ENCODE results near the gene GRAP2. TPM values are rescaled to one million over a fixed set of nuclear protein-coding genes. Genes with fewer than 3 reads are reported as not detected.

GRAP2 gene
- total and polyA plus RNA-seq, 2 donors (not counting 1 experiment from before 2014, with no cell fraction given) = 13.5 to 26.4 TPM

- Mint-ChIP-seq H3K4me3 (no peak overlapping the region), H3K27me3 (no peaks in the 10 kb centered on the region), H3K9me3 (ENCODE audit: insufficient read depth) (no peaks in the 10 kb centered on the region), H3K27ac (no peak overlapping the region), H3K4me1 (peaks cover 56% of the 10 kb centered on the region)
- H3K36me3 ChIP-seq (replicated peaks in 1 of 2; ENCODE audit: control extremely low read depth in 1 of 2, control insufficient read depth in 1 of 2, extremely low read depth in 1 of 2, insufficient read depth in 2 of 2, low read length in 1 of 2) = no peaks in the 10 kb centered on the region
- 71% methylated on average over 1 of the region's 3 CpGs for WGBS (ENCODE audit: insufficient coverage)
- peaks cover 6% of the 10 kb centered on the region for H4K20me1 ChIP-seq (ENCODE audit: control insufficient read depth, insufficient read depth, low read length, poor library complexity, severe bottlenecking)
- H3K27me3 ChIP-seq (replicated peaks in 1 of 4; ENCODE audit: control extremely low read depth in 1 of 4, control insufficient read depth in 3 of 4, insufficient read depth in 4 of 4, low read length in 3 of 4) = no peaks in the 10 kb centered on the region
- no peaks in the 10 kb centered on the region for H3K9me3 ChIP-seq (ENCODE audit: control extremely low read depth in 1 of 3, control insufficient read depth in 2 of 3, insufficient read depth in 1 of 3, low read length in 2 of 3)
- H3K4me2 ChIP-seq (replicated peaks; ENCODE audit: low read depth, low read length, poor library complexity, severe bottlenecking) = no peak overlapping the region
- intact Hi-C loops (cut with micrococcal nuclease) = no loop called here
- no peak overlapping the region for H3K27ac ChIP-seq (ENCODE audit: low read length in 2 of 2)
- no peak for ATAC-seq (ENCODE audit: low read depth)
- no peak overlapping the region for H3K9ac ChIP-seq (ENCODE audit: low read length)
- H3K4me3 ChIP-seq (ENCODE audit: control extremely low read depth in 1 of 5, extremely low read depth in 1 of 5, insufficient read depth in 1 of 5, low read depth in 2 of 5, low read length in 4 of 5) = no peak overlapping the region
- peaks cover 21 to 23% of the 10 kb centered on the region in 2 donors for H3K4me1 ChIP-seq (ENCODE audit: control insufficient read depth in 2 of 2, insufficient read depth in 2 of 2, low read length in 2 of 2)
- peaks cover 88% of the 10 kb centered on the region for H3K79me2 ChIP-seq (ENCODE audit: control insufficient read depth, insufficient read depth, low read length)
- POLR2A ChIA-PET = no interaction called here
- DNase-seq = no peak
- CTCF ChIA-PET = interaction anchor here (0.6 to 1.2 kb wide), 2 partner anchors 16 to 429 kb away, joined by 3 to 4 read pairs; no protein-coding TSS in a partner anchor
- TF ChIP-seq CTCF (IDR thresholded peaks at IDR 0.05) (no peak), EZH2 (IDR thresholded peaks at IDR 0.05; ENCODE audit: borderline replicate concordance, insufficient read depth, low read depth, low read length, poor library complexity, severe bottlenecking) (no peak)
- no peak overlapping the region for H2AFZ ChIP-seq (ENCODE audit: insufficient read depth, low read depth, low read length, poor library complexity, severe bottlenecking)
Measured at GRCh38 chr22:39916496-39916895, 15.6 kb downstream of the GRAP2 start.

DNA sequence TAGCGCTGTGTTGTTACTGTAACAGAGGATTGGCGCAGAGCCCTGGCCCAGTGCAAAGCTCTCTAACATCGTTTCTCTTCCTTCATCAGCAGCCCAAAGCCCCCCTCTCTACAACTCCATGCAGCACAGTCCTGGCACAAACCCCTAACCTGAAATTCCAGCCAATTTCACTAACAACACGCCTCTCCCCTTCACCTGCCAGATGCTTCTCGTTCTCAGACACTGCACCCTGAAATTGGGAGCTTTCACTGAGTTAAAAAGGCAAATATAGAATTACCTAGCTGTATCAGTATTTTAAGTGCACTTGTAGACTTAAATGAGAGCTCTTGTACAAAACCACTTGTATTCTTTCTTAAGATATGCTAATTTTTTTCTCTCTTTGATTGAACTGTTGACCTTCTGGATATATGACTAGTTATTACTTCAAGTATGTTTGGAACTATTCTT, 16.3 kb downstream of the GRAP2 start:
- intact Hi-C loops (cut with micrococcal nuclease) = no loop called here
- Histone ChIP-seq H3K9me3 (ENCODE audit: control extremely low read depth in 1 of 3, control insufficient read depth in 2 of 3, insufficient read depth in 1 of 3, low read length in 2 of 3) (no peaks in the 10 kb centered on the region), H3K27me3 (replicated peaks in 1 of 4; ENCODE audit: control extremely low read depth in 1 of 4, control insufficient read depth in 3 of 4, insufficient read depth in 4 of 4, low read length in 3 of 4) (no peaks in the 10 kb centered on the region), H4K20me1 (ENCODE audit: control insufficient read depth, insufficient read depth, low read length, poor library complexity, severe bottlenecking) (peaks cover 6% of the 10 kb centered on the region), H3K4me2 (replicated peaks; ENCODE audit: low read depth, low read length, poor library complexity, severe bottlenecking) (no peak overlapping the region), H3K79me2 (ENCODE audit: control insufficient read depth, insufficient read depth, low read length) (peaks cover 86% of the 10 kb centered on the region), H3K27ac (ENCODE audit: low read length in 2 of 2) (no peak overlapping the region), H2AFZ (ENCODE audit: insufficient read depth, low read depth, low read length, poor library complexity, severe bottlenecking) (no peak overlapping the region), H3K36me3 (replicated peaks in 1 of 2; ENCODE audit: control extremely low read depth in 1 of 2, control insufficient read depth in 1 of 2, extremely low read depth in 1 of 2, insufficient read depth in 2 of 2, low read length in 1 of 2) (no peaks in the 10 kb centered on the region), H3K9ac (ENCODE audit: low read length) (no peak overlapping the region), H3K4me1 (ENCODE audit: control insufficient read depth in 2 of 2, insufficient read depth in 2 of 2, low read length in 2 of 2) (peaks cover 21 to 23% of the 10 kb centered on the region in 2 donors), H3K4me3 (ENCODE audit: control extremely low read depth in 1 of 5, extremely low read depth in 1 of 5, insufficient read depth in 1 of 5, low read depth in 2 of 5, low read length in 4 of 5) (no peak overlapping the region)
- no peak for DNase-seq
- 97% methylated on average over 3 of the region's 5 CpGs for WGBS (ENCODE audit: insufficient coverage)
- Mint-ChIP-seq H3K9me3 (ENCODE audit: insufficient read depth) (no peaks in the 10 kb centered on the region), H3K27ac (no peak overlapping the region), H3K4me3 (no peak overlapping the region), H3K27me3 (peaks cover 2% of the 10 kb centered on the region), H3K4me1 (peaks cover 56% of the 10 kb centered on the region)
- TF ChIP-seq EZH2 (IDR thresholded peaks at IDR 0.05; ENCODE audit: borderline replicate concordance, insufficient read depth, low read depth, low read length, poor library complexity, severe bottlenecking) (no peak), CTCF (IDR thresholded peaks at IDR 0.05) (no peak)
- ChIA-PET CTCF (no interaction called here), POLR2A (no interaction called here)
- no peak for ATAC-seq (ENCODE audit: low read depth)
